A549 (cell line): ENCODE measurements around the gene SHISA3. TPM values are rescaled to one million over a fixed set of nuclear protein-coding genes. Genes with fewer than 3 reads are reported as not detected.

Source experiments
- ATAC-seq, 2 experiments: fragments of 200-7000 bp in 1 of 2; fragments of >200 bp in 1 of 2; cut with Nextera tagmentation in 1 of 2; cut with Tn5 transposase in 1 of 2; 3 replicates each; pipeline versions ENCODE4 v1.8.0 to v1.9.1; 2018 to 2020; ENCODE audit warnings: mild to moderate bottlenecking in 1 of 2, moderate library complexity in 1 of 2
- CTCF ChIA-PET: fragments of 300-600 bp; sonication (Branson Sonifier 250); formaldehyde crosslinking; extraction: SDS; loops from one replicate; lab custom pipeline; 2021; ENCODE audit warnings: antibody characterized with exemption, inconsistent platforms; lab: Yijun Ruan, JAX
- POLR2A ChIA-PET: fragments of 350-600 bp; formaldehyde crosslinking; extraction: SDS; loops from one replicate; lab custom pipeline; 2021; ENCODE audit warnings: antibody characterized with exemption, inconsistent platforms; lab: Yijun Ruan, JAX
- DNase-seq, 2 experiments: peaks; one replicate each; pipeline versions ENCODE4 v3.0.0 to v3.0.0-alpha.2; 2011 to 2016; ENCODE audit warnings: low read depth in 1 of 2, low spot score in 1 of 2
- FAIRE-seq: peaks from 2 replicates; lab custom pipeline; 2011; peaks lifted over from hg19 to GRCh38; lab: Jason Lieb, UNC
- H3K27ac ChIP-seq, 2 experiments: fragments of >200 bp; sonication (Bioruptor Twin); formaldehyde crosslinking; 3 replicates each; pipeline ENCODE4 v1.5.1; 2016 to 2017
- H3K4me1 ChIP-seq: fragments of >200 bp; sonication (Bioruptor Twin); formaldehyde crosslinking; 3 replicates; pipeline ENCODE4 v1.6.1; 2016
- H3K4me2 ChIP-seq: fragments of >200 bp; sonication (Bioruptor Twin); formaldehyde crosslinking; 3 replicates; pipeline ENCODE4 v1.6.1; 2016
- H3K4me3 ChIP-seq: fragments of >200 bp; sonication (Bioruptor Twin); formaldehyde crosslinking; 3 replicates; pipeline ENCODE4 v1.5.1; 2016
- H3K9me3 ChIP-seq: fragments of >200 bp; sonication (Bioruptor Twin); formaldehyde crosslinking; 3 replicates; pipeline ENCODE4 v1.6.1; 2016
- CBX8 ChIP-seq: fragments of 200-600 bp; sonication (generic); IDR thresholded peaks from 2 replicates; pipeline ENCODE4 v1.6.1; 2016
- CEBPB ChIP-seq, 2 experiments: fragments of >200 bp in 1 of 2; sonication (Bioruptor Twin) in 1 of 2; formaldehyde crosslinking in 1 of 2; IDR thresholded peaks; 2 replicates each; pipeline ENCODE4 v1.6.1; 2012 to 2016
- CHD4 ChIP-seq: fragments of 200-600 bp; sonication (generic); IDR thresholded peaks from 2 replicates; pipeline ENCODE4 v1.6.1; 2016; ENCODE audit warnings: antibody characterized with exemption, mild to moderate bottlenecking, borderline replicate concordance
- EHMT2 ChIP-seq: fragments of 200-600 bp; sonication (generic); IDR thresholded peaks from 2 replicates; pipeline ENCODE4 v1.6.1; 2016; ENCODE audit warnings: antibody characterized with exemption, low read depth, mild to moderate bottlenecking, moderate library complexity
- FOXS1 ChIP-seq: fragments of 250-450 bp; sonication (Bioruptor Pico); IDR thresholded peaks from 2 replicates; pipeline ENCODE4 v1.5.0; 2020; ENCODE audit warnings: mild to moderate bottlenecking, moderate library complexity
- GATA3 ChIP-seq: IDR thresholded peaks from 2 replicates; pipeline ENCODE4 v1.6.1; 2012; ENCODE audit warnings: borderline replicate concordance
- HDAC2 ChIP-seq: fragments of 200-600 bp; sonication (generic); IDR thresholded peaks from 2 replicates; pipeline ENCODE4 v1.6.1; 2016
- HEYL ChIP-seq: fragments of 250-450 bp; sonication (Bioruptor Pico); IDR thresholded peaks from 2 replicates; pipeline ENCODE4 v1.8.0; 2021; ENCODE audit warnings: mild to moderate bottlenecking, moderate library complexity
- HMGXB4 ChIP-seq: fragments of 250-450 bp; sonication (Bioruptor Pico); IDR thresholded peaks from 2 replicates; pipeline ENCODE4 v1.5.0; 2021; ENCODE audit warnings: mild to moderate bottlenecking, moderate library complexity, borderline replicate concordance
- HOXA7 ChIP-seq: fragments of 250-450 bp; sonication (Bioruptor Pico); IDR thresholded peaks from 2 replicates; pipeline ENCODE4 v1.5.0; 2020; ENCODE audit warnings: mild to moderate bottlenecking, moderate library complexity
- HOXB13 ChIP-seq: fragments of 250-450 bp; sonication (Bioruptor Pico); IDR thresholded peaks from 2 replicates; pipeline ENCODE4 v1.5.0; 2020; ENCODE audit warnings: low read depth, mild to moderate bottlenecking, moderate library complexity
- JUN ChIP-seq, 2 experiments: fragments of >200 bp; sonication (Bioruptor Twin); formaldehyde crosslinking; IDR thresholded peaks; 2 replicates in 1 of 2; 3 replicates in 1 of 2; pipeline ENCODE4 v1.6.1; 2016 to 2017
- MAX ChIP-seq: IDR thresholded peaks from 2 replicates; pipeline ENCODE4 v1.6.1; 2012
- MYC ChIP-seq: IDR thresholded peaks from 2 replicates; pipeline ENCODE4 v1.6.1; 2012; ENCODE audit warnings: mild to moderate bottlenecking, inconsistent platforms, low read length, improper control_type of control experiment, borderline replicate concordance
- NR3C1 ChIP-seq: fragments of >200 bp; sonication (Bioruptor Twin); formaldehyde crosslinking; IDR thresholded peaks from 3 replicates; pipeline ENCODE4 v1.6.1; 2017
- PHF8 ChIP-seq: fragments of 200-600 bp; sonication (generic); IDR thresholded peaks from 2 replicates; pipeline ENCODE4 v1.6.1; 2016; ENCODE audit warnings: low read depth, mild to moderate bottlenecking, antibody characterized with exemption, moderate library complexity, borderline replicate concordance
- POLR2AphosphoS2 ChIP-seq: conservative IDR thresholded peaks from 2 replicates; pipeline ENCODE4 v1.6.1; 2012; ENCODE audit warnings: low read length, improper control_type of control experiment, inconsistent platforms
- RCOR1 ChIP-seq: fragments of 150-350 bp; IDR thresholded peaks from 2 replicates; pipeline ENCODE4 v1.6.1; 2014; ENCODE audit warnings: antibody characterized with exemption, low read length, low read depth
- RFX5 ChIP-seq: fragments of 450-650 bp; IDR thresholded peaks from 2 replicates; pipeline ENCODE4 v1.7.1; 2014; ENCODE audit warnings: antibody characterized with exemption, mild to moderate bottlenecking, moderate library complexity
- TFCP2L1 ChIP-seq: fragments of 250-450 bp; sonication (Bioruptor Pico); IDR thresholded peaks from 2 replicates; pipeline ENCODE4 v1.5.0; 2021; ENCODE audit warnings: mild to moderate bottlenecking
- TP53 ChIP-seq: fragments of 250-450 bp; sonication (Bioruptor Pico); IDR thresholded peaks from 2 replicates; pipeline ENCODE4 v1.5.0; 2021; ENCODE audit warnings: mild to moderate bottlenecking, moderate library complexity
- ZC3H11A ChIP-seq: fragments of 450-650 bp; IDR thresholded peaks from 2 replicates; pipeline ENCODE4 v1.6.1; 2014; ENCODE audit warnings: antibody characterized with exemption, mild to moderate bottlenecking
- ZSCAN20 ChIP-seq: fragments of 250-450 bp; sonication (Bioruptor Pico); IDR thresholded peaks from 2 replicates; pipeline ENCODE4 v1.8.0; 2022; ENCODE audit warnings: mild to moderate bottlenecking, moderate library complexity
- WGBS: methylation state at CpG from one replicate; pipeline ENCODE4 v1.1.6; 2017; ENCODE audit errors: missing lambda C conversion rate; 5-methylcytosine and 5-hydroxymethylcytosine counted together
- polyA plus RNA-seq, 4 experiments: library from polyadenylated mRNA; depleted of rRNA in 3 of 4; stranded (reverse); fragments of >200 nt; fragmentation: RNase III in 1 of 4; extraction: RNeasy Plus Mini Kit Qiagen cat#74134 plus additional on column Dnase treatment in 1 of 4; gene quantifications; 2 replicates in 3 of 4; 3 replicates in 1 of 4; pipeline ENCODE4 v1.2.3, GENCODE V29; 2011 to 2017
- TF ChIP-seq, protein P1 (sequence below): IDR thresholded peaks from 2 replicates; pipeline ENCODE4 v1.6.1; 2012
- TF ChIP-seq, protein P2 (sequence below): fragments of 150-350 bp; IDR thresholded peaks from 2 replicates; pipeline ENCODE4 v1.6.1; 2014; ENCODE audit warnings: low read depth, mild to moderate bottlenecking, low read length
- TF ChIP-seq, protein P3 (sequence below): fragments of >200 bp; sonication (Bioruptor Twin); formaldehyde crosslinking; IDR thresholded peaks from 2 replicates; pipeline ENCODE4 v1.6.1; 2016
- TF ChIP-seq, protein P4 (sequence below): IDR thresholded peaks from 2 replicates; pipeline ENCODE4 v1.6.1; 2012; ENCODE audit warnings: low read depth, borderline replicate concordance

SHISA3 gene
- polyA plus RNA-seq, 2 of the 4 experiments (the other 2 are of a cell fraction), result not detected

GRCh38 chr4:42390622-42391354, 6.5 kb upstream of the SHISA3 start:
- no peak overlapping the region for H3K4me2 ChIP-seq
- WGBS, result 32% methylated on average over 10 of the region's 10 CpGs
- TF ChIP-seq HOXA7 (no peak), TFCP2L1 (CRISPR knock-in tag) (no peak), JUN (IDR thresholded peaks at IDR 0.05) (no peak), CEBPB (IDR thresholded peaks at IDR 0.05) (no peak), EHMT2 (no peak), HDAC2 (no peak), RCOR1 (no peak), HMGXB4 (CRISPR knock-in tag) (no peak), HOXB13 (CRISPR knock-in tag) (no peak), TP53 (CRISPR knock-in tag) (no peak), ZSCAN20 (CRISPR knock-in tag) (no peak), GATA3 (no peak), POLR2AphosphoS2 (no peak), NR3C1 (no peak), CHD4 (no peak)
- TF ChIP-seq, protein P1, sequence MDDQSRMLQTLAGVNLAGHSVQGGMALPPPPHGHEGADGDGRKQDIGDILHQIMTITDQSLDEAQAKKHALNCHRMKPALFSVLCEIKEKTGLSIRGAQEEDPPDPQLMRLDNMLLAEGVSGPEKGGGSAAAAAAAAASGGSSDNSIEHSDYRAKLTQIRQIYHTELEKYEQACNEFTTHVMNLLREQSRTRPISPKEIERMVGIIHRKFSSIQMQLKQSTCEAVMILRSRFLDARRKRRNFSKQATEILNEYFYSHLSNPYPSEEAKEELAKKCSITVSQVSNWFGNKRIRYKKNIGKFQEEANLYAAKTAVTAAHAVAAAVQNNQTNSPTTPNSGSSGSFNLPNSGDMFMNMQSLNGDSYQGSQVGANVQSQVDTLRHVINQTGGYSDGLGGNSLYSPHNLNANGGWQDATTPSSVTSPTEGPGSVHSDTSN, result no peak
- TF ChIP-seq, protein P2, sequence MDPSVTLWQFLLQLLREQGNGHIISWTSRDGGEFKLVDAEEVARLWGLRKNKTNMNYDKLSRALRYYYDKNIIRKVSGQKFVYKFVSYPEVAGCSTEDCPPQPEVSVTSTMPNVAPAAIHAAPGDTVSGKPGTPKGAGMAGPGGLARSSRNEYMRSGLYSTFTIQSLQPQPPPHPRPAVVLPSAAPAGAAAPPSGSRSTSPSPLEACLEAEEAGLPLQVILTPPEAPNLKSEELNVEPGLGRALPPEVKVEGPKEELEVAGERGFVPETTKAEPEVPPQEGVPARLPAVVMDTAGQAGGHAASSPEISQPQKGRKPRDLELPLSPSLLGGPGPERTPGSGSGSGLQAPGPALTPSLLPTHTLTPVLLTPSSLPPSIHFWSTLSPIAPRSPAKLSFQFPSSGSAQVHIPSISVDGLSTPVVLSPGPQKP, result no peak
- TF ChIP-seq, all 56 proteins: peak for 0
- no peak for DNase-seq
- no peak overlapping the region for H3K27ac ChIP-seq
- ChIA-PET CTCF (interaction anchor here (0.8 to 1.3 kb wide), 2 partner anchors 19 to 20 kb away, joined by 3 read pairs; no protein-coding TSS in a partner anchor), POLR2A (no interaction called here)
- H3K9me3 ChIP-seq, result no peaks in the 10 kb centered on the region
- no peak for ATAC-seq
- no peaks in the 10 kb centered on the region for H3K4me1 ChIP-seq
- no peak overlapping the region for H3K4me3 ChIP-seq
- FAIRE-seq, result no peak

DNA sequence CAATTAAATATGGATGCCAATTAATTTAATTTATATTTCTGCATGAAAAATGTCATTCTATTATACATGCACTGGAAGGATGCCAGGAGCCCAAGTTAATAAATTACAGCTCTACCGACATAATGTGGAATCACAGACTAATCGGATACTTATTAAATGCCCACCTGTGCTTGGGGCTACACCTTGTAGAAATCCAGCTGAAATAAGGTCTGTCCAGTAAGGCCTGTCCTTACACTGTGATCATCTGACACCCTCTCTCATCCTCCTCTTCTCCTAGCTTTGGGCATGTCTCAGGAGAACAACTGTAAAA, 6.0 kb upstream of the SHISA3 start:
- POLR2A ChIA-PET, result no interaction called here
- Histone ChIP-seq H3K4me2 (no peak overlapping the region), H3K4me1 (no peaks in the 10 kb centered on the region), H3K9me3 (no peaks in the 10 kb centered on the region)
- no peak for ATAC-seq
- DNase-seq, result no peak
- no peak for FAIRE-seq
- TF ChIP-seq CBX8 (no peak), PHF8 (no peak), JUN (IDR thresholded peaks at IDR 0.05) (no peak), RFX5 (no peak), NR3C1 (no peak), MYC (no peak), FOXS1 (CRISPR knock-in tag) (no peak), HEYL (no peak), ZC3H11A (no peak), MAX (no peak)
- TF ChIP-seq, protein P3, sequence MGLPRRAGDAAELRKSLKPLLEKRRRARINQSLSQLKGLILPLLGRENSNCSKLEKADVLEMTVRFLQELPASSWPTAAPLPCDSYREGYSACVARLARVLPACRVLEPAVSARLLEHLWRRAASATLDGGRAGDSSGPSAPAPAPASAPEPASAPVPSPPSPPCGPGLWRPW, result no peak
- TF ChIP-seq, protein P4, sequence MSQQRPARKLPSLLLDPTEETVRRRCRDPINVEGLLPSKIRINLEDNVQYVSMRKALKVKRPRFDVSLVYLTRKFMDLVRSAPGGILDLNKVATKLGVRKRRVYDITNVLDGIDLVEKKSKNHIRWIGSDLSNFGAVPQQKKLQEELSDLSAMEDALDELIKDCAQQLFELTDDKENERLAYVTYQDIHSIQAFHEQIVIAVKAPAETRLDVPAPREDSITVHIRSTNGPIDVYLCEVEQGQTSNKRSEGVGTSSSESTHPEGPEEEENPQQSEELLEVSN, result no peak
- TF ChIP-seq, all 56 proteins: peak for 0
- Histone ChIP-seq H3K4me3 (no peak overlapping the region), H3K27ac (no peak overlapping the region)
- 46% methylated on average over 2 of the region's 2 CpGs for WGBS
- CTCF ChIA-PET, result interaction anchor here (0.8 to 1.3 kb wide), 2 partner anchors 20 kb away, joined by 3 read pairs; no protein-coding TSS in a partner anchor
